GM19452 (cell line): ENCODE results near the gene ALDH1A2.
"Not testable (repeated sequence)": the region's sequence is repeated elsewhere in the genome, so short reads cannot be mapped to it uniquely, and the experiment has no call there.

Experiments used
- ATAC-seq: cut with Tn5 transposase; IDR thresholded peaks from one replicate; pipeline ENCODE4 v1.9.1; 2021; ENCODE audit not compliant: unreplicated experiment

ALDH1A2 gene

GRCh38 chr15:58069008-58069407 lies 3.5 kb upstream of the ALDH1A2 start:
- no peak for ATAC-seq

GRCh38 chr15:58066042-58066867 lies 744 bp upstream of the ALDH1A2 start:
- no peak for ATAC-seq

GRCh38 chr15:58064980-58065444 lies 499 bp downstream of the ALDH1A2 start:
- ATAC-seq: no peak

GRCh38 chr15:58064082-58064979 lies 1.2 kb downstream of the ALDH1A2 start:
- no peak for ATAC-seq

- ATAC-seq: no peak
Measured at GRCh38 chr15:58063614-58064013, 1.9 kb downstream of the ALDH1A2 start.

- no peak for ATAC-seq
Measured at GRCh38 chr15:58062983-58063382, 2.5 kb downstream of the ALDH1A2 start.

GRCh38 chr15:58062175-58062574 lies 3.3 kb downstream of the ALDH1A2 start:
- ATAC-seq: no peak

- ATAC-seq: no peak
Measured at GRCh38 chr15:58060575-58060974, 4.9 kb downstream of the ALDH1A2 start.

- no peak for ATAC-seq
Measured at GRCh38 chr15:58058729-58059128, 6.8 kb downstream of the ALDH1A2 start.

GRCh38 chr15:58058073-58058472 lies 7.4 kb downstream of the ALDH1A2 start:
- ATAC-seq: no peak

- ATAC-seq: no peak
Measured at GRCh38 chr15:58057559-58057958, 8.0 kb downstream of the ALDH1A2 start.

GRCh38 chr15:58056015-58056414 lies 9.5 kb downstream of the ALDH1A2 start:
- ATAC-seq: no peak

- ATAC-seq: no peak
Measured at GRCh38 chr15:58053315-58054153, 12.0 kb downstream of the ALDH1A2 start.

- ATAC-seq: no peak
Measured at GRCh38 chr15:58052334-58052733, 13.2 kb downstream of the ALDH1A2 start.

GRCh38 chr15:58049520-58050227 lies 15.8 kb downstream of the ALDH1A2 start:
- no peak for ATAC-seq

GRCh38 chr15:58048261-58048660 lies 17.2 kb downstream of the ALDH1A2 start:
- ATAC-seq: no peak

- no peak for ATAC-seq
Measured at GRCh38 chr15:58047149-58047548, 18.4 kb downstream of the ALDH1A2 start.

GRCh38 chr15:58046467-58046866 lies 19.0 kb downstream of the ALDH1A2 start:
- no peak for ATAC-seq

GRCh38 chr15:58045376-58045775 lies 20.1 kb downstream of the ALDH1A2 start:
- not testable (repeated sequence) for ATAC-seq

GRCh38 chr15:58044551-58044950 lies 21.0 kb downstream of the ALDH1A2 start:
- ATAC-seq: no peak
